Dermis blood vessel endothelial cell (primary cell): ENCODE results near the gene KCNQ1. TPM values are rescaled to one million over a fixed set of nuclear protein-coding genes. Genes with fewer than 3 reads are reported as not detected.

Experiments used
- DNase-seq: peaks from one replicate; pipeline ENCODE4 v3.0.0; 2010
- total RNA-seq: library from RNA; depleted of rRNA; stranded (reverse); fragments of >200 nt; gene quantifications from 2 replicates; pipeline ENCODE4 v1.2.3, GENCODE V29; 2014

KCNQ1 gene
- total RNA-seq, 1 donor from 2014 or later = 0.34 TPM

- no peak for DNase-seq
Observed at GRCh38 chr11:2462543-2462985, 17.8 kb downstream of the KCNQ1 start.

GRCh38 chr11:2462986-2463765 lies 18.4 kb downstream of the KCNQ1 start:
- DNase-seq = no peak

DNA sequence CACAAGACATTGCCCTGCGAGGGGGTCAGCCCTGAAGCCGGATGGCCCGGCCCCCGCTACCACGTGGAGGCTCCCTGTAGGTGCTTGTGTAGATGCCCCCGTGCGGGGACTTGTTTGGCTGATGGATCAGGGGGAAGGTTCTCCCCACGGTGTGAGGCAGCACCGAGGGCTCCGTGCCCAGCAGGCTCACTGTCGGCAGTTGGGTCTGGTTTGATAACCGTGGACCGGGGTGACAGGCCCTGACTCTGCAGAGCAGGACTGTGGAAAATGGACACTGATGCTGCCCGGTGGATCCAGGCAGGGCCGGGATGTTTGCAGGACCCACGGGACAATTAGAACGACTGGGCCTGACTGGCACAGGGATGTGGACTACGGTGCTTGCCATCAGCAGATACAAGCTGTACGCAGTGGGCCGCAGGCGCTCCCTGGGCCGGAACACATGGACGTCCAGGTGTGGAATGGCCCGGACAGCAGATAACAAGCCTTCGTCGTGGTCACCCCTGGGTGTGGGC lies 19.0 kb downstream of the KCNQ1 start:
- DNase-seq = no peak

DNA sequence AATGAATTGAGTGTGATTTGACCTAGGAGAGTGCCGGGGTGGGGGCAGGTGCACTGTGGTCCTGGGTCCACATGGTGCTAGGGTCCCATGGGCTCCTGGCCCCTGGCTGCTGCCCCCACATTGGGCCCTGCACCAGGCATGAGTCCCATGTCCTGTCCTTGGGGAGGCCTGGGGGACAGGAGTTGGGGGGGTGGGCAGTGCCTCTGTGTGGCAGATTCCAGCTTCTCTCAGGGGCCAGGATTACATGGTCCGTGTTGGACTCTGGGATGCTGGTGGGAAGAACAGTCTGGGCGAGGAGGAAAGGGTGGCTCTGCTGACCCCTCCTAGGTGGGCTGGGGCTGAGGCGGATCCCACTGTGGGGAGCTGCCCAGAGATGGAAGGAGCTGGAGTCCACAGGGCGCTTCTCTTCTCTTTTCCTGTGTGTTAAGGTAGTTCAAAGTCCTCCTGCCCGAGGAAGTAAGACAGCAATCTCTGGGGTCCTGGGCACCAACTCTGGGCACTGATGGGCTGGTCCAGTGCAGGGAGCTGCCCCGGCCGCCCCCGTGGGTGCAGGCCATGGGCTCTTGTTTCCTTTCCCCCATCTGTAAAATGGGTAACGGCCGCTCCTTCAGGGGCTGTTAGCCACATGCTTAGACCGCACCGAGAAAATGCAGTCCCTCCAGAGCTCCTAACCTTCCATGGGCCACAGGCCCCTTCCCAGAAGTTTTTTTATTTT lies 19.8 kb downstream of the KCNQ1 start:
- DNase-seq = no peak

DNA sequence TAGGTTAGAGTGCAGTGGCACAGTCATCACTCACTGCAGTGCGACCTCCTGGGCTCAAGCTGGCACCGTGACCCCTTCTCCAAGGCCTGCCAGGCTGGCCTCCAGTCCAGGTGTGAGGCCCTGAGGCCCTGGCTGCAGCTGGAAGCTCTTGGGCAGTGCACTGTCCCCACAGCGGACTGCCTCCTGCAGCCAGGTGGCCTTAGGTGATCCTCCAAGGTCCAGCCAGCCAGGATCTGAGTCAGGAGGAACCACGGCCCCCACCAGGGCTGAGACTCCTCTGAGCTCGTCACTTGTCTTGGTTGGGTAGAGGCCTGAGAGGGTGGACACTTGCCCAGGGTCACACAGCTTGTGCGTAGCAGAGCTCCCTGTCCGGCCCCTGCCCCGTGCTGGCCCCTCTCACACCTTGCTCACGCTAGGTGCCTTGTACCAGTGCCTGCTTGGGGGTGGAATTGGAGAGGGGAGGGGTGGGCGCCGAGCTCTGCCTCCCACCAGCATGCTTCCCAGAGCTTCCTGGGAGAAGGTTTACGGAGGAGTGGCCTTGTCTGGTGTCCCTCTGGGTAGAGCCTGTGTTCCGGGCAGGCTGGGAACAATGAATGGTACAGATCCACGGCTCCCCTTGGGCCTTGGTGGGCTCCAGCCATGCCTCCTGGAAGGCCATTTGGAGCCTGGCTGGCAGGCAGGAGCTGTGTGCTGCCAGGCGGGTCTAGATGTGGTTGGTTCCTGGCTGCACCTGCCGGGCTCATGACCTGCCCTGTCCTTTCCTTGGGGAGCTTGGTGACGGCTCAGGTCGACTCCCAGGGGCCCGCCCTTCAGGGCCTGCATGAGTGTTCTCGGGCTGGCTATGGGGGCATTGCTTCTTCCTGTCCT lies 20.6 kb downstream of the KCNQ1 start:
- DNase-seq = no peak

GRCh38 chr11:2466069-2466801 lies 21.4 kb downstream of the KCNQ1 start:
- no peak for DNase-seq

- DNase-seq = no peak
Observed at GRCh38 chr11:2466869-2467694, 22.3 kb downstream of the KCNQ1 start.

DNA sequence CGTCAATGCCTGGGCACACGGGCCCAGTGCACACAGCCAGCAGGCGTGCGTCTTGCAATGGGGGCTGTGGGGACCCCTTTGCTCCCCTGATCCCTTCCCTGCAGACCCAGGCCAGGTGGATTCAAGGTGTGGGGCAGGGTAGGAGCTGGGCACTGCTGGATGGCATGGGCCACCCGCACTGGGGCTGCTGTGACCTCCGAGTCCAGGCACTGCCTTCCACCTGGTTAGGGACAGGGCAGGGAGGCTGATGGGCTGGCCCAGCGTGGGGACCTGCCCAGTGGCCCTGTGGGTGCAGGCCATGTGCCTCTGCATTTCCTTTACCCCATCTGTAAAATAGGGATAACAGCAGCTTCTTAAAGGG lies 22.9 kb downstream of the KCNQ1 start:
- no peak for DNase-seq

DNA sequence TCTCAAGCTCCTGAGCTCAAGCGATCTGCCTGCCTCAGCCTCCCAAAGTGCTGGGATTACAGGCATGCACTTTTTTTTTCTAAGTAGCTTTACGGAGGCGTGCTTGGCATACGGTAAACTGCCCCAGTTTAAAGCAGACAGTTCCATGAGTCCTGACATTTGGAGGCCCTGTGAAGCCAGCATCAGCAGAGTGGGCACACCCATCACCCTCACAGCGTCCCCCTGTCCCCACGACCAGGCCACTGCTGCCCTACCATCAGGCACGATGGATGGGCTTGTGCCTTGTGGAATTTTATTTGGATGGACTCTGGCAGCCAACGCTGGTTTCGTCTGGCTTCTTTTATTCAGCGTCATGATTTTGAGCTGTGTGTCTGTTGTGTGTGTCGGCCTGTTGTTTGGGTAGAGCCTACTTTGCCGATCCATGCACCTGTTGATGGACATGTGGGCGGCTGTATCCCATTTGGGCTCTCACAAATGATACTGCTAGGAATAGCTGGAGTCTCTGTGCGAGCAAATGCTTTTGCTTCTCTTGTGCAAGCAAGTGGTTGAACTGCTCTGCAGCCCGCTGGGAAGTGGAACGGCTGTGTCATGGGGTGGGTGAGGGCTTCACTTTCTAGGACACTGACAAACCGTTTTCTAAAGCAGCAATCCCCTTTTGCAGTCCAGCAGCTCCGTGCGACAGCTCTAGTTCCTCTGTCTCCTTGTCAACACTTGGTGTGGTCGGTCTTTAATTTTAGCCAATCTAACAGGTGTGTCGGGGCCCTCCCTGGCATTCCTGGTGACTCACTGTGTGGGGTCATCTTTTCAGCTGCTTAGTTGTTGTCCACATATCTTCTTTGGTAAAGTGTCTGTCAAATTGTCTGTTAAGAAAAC lies 23.8 kb downstream of the KCNQ1 start:
- no peak for DNase-seq

DNA sequence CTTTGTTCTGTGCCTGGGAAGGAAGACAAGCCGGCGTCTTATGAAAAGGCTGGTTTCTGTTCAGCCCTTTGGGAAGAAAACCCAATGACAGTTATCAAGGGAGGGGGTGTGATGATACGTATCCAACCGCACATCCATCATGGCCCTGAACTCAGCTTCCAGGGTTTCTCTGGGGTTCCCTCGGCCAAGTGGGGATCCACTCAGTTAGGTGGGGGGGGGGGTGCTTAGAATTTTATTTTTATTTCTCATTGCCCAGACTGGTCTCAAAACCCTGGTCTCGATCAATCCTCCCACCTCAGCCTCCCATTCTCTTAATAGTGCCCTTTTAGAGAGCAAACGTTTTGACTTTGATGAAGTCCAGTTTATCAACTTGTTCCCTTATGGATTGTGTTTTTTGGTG lies 25.7 kb downstream of the KCNQ1 start:
- no peak for DNase-seq

DNA sequence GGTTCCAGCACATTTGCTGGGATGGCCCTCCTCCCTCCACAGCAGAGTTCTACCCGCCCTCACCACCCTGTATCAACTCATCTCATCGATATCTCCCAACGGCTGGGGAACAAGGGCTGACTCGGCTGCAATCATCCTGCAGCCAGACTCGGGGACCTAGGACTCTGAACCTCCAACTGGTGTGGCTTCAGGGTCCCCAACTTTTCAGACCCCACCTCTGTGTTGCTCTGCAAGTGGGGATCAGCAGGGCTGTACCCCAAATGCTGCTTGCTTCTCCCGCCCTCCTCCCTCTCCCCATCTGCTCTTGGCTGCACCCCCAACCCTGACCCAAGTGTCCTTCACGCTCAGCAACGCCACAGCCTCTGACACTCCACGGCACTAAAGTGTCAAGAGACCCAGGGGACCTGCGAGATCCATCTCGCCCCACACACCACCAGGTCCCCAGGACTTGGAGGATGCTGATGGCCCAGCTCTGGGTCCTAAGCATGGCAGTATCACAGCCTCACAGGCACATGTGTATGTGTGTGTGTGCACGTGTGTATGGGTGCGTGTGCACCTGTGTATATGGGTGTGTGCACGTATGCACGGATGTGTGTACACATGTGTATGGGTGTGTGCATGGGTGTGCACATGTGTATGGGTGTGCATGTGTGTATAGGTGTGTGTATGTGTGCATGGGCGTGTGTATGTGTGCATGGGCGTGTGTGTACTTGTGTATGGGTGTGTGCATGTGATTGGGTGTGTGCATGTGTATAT lies 26.4 kb downstream of the KCNQ1 start:
- DNase-seq = no peak

DNA sequence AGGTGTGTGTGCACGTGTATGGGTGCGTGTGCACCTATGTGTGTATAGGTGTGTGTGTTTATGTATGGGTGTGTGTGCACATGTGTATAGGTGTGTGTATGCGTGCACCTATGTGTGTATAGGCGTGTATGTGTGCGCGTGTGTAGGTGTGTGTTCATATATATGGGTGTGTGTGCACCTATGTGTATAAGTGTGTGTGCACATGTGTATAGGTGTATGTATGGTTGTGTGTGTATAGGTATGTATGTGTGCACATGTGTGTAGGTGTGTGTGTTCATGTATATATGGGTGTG lies 26.9 kb downstream of the KCNQ1 start:
- DNase-seq = no peak

GRCh38 chr11:2472428-2473186 lies 27.8 kb downstream of the KCNQ1 start:
- no peak for DNase-seq

GRCh38 chr11:2473361-2474058 lies 28.7 kb downstream of the KCNQ1 start:
- no peak for DNase-seq

DNA sequence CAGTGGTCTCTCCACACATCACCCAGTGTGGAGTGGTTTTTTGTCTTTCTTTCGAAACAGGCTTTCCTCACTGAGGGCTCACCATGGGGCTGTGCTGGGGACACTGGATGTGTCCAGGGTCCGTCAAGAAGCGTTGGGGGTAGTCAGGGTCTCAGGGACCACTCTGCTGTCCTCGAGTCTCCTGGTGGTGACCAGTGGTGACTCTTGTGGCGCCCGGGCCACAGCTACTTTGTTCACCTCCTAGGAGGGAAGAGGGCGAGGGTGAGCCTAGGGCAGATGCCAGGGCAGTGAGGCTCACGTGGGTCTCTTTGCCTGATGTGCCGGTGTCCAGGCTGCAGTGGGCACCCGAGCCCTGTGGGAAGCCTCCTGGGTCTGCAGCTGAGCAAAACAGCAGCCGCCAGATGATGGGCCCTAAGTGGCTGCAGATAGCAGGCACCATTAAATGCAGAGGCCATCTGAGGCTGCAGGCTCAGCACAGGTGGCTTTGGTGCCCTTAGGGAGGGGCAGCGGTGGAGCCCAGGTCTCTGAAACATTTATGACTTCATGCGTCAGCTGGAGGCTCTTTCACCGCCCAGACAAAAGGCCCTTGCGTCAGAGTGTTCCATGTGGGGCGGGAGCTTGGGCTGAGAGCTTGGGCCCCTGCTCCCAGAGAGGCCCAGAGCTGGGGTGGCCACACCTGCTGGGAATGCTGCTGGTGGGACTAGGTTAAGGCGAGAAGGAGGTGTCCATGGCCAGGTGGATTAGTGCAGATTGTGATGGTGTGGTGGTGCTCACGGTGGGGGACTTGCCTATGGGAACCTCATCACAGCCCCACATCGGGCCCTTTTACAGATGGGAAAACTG lies 29.5 kb downstream of the KCNQ1 start:
- no peak for DNase-seq

GRCh38 chr11:2475136-2475918 lies 30.5 kb downstream of the KCNQ1 start:
- no peak for DNase-seq

- DNase-seq = no peak
Observed at GRCh38 chr11:2477254-2477653, 32.4 kb downstream of the KCNQ1 start.
